AG10803 (cell line): ENCODE results near the gene FEV.

Experiments
- DNase-seq: peaks from one replicate; pipeline ENCODE4 v3.0.0; 2010; ENCODE audit warnings: low read depth
- H3K4me3 ChIP-seq: 2 replicates; pipeline ENCODE4 v1.5.1; 2011; ENCODE audit warnings: mild to moderate bottlenecking, low read length, control low read depth
- TF ChIP-seq, protein P1 (sequence below): conservative IDR thresholded peaks from 2 replicates; pipeline ENCODE4 v1.5.1; 2011; ENCODE audit warnings: mild to moderate bottlenecking, low read length, control low read depth, inconsistent platforms

FEV gene

GRCh38 chr2:219022041-219022440 is 37.1 kb upstream of the FEV start:
- H3K4me3 ChIP-seq: no peak overlapping the region
- TF ChIP-seq, protein P1, sequence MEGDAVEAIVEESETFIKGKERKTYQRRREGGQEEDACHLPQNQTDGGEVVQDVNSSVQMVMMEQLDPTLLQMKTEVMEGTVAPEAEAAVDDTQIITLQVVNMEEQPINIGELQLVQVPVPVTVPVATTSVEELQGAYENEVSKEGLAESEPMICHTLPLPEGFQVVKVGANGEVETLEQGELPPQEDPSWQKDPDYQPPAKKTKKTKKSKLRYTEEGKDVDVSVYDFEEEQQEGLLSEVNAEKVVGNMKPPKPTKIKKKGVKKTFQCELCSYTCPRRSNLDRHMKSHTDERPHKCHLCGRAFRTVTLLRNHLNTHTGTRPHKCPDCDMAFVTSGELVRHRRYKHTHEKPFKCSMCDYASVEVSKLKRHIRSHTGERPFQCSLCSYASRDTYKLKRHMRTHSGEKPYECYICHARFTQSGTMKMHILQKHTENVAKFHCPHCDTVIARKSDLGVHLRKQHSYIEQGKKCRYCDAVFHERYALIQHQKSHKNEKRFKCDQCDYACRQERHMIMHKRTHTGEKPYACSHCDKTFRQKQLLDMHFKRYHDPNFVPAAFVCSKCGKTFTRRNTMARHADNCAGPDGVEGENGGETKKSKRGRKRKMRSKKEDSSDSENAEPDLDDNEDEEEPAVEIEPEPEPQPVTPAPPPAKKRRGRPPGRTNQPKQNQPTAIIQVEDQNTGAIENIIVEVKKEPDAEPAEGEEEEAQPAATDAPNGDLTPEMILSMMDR: no peak
- no peak for DNase-seq

DNA sequence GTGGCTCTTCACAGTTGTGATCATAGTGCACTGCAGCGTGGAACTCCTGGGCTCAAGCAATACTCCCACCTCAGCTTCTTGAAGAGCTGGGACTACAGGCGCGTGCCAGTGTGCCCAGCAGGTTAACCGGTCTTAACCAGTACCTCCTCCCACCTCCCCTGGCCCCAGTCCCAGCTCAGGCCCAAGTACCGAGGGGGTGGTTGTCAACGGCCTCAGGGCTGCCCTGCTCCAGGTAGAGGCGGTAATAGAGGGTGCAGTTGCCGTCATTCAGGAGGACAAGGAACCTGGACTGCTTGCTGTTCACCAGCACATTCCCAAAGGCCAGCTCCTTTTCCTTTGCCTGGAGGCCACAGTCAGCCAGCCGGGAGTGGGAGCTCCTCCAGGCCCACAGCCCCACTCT is 36.6 kb upstream of the FEV start:
- H3K4me3 ChIP-seq: no peak overlapping the region
- DNase-seq: no peak
- TF ChIP-seq, protein P1: no peak

GRCh38 chr2:219020604-219021365 is 35.8 kb upstream of the FEV start:
- peak; percentile 3 for DNase-seq
- no peak overlapping the region for H3K4me3 ChIP-seq
- TF ChIP-seq, protein P1: no peak

DNA sequence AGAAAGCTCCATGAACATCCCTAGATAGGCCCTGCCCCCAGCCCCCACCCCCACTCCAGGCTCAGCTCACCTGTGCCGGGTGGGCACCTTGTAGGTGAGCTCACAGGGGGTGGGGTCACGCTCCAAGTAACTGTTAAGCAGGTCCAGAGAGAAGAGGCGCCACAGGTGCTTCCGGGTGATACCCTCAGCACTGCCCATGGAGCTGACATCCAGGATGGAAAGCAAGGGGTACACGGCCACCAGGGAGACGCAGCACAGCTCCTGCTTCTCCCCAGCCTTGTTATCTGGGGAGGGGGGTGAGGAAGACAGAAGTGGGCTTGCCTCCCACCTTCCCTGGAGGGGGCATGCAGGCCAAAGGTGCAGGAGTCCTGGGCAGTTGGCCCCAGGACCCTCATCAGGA is 34.5 kb upstream of the FEV start:
- TF ChIP-seq, protein P1: no peak
- DNase-seq: no peak
- H3K4me3 ChIP-seq: no peak overlapping the region

GRCh38 chr2:219018726-219019125 is 33.7 kb upstream of the FEV start:
- DNase-seq: no peak
- no peak overlapping the region for H3K4me3 ChIP-seq
- TF ChIP-seq, protein P1: no peak

DNA sequence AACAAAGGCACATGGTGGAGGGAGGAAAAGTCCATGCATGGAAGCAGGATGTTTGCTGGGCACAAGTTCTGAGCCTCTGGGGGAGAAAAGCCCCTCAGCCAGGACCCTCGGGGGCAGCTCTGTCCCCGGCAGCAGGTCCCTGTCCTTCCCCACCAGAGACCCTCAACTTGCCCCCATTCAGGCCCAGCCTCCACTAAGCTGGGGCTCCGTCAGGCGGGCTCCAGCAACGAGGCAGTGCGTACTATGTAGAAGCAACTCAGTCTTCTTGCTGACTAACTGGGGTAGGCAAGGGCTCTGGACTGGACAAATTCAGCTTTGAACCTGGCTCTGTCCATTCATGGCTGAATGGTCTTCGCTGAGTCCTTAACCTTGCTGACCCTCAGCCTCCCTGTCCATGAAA is 33.3 kb upstream of the FEV start:
- TF ChIP-seq, protein P1: no peak
- no peak overlapping the region for H3K4me3 ChIP-seq
- DNase-seq: no peak

DNA sequence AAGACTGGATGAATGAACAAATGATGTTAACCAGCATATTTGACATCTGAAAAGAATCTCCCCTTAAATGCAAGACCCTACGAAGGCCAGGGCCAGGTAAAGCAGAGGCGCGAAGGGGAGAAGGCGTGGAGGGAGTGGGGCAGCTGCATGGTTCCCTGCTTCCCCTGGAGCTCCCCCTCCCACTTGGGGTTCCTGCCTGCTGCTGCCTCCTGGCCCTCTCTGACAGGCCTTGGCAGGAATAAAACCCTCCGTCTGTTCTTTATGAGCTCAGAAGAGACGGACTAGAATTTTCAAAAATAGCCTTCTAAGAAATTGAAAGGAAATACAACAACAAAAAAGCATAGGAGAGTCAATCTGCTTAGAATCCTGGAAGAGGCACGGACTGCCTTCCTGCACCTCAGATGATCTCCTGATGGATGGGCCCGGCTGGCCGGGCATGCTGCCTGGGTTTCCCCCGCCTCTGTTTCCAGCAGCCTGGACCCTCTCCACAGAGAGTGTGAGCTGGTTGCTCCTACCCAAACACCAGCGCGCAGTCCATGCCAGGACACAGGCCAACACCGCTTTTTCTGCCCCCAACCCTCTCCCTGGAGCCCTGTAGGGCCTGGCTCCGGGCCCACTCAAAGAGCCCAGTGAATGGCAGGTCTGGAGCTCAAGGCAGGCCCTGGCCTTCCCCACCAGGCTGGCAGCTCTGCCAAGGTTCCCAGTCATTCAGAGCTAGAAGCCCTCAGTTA is 32.4 kb upstream of the FEV start:
- DNase-seq: no peak
- TF ChIP-seq, protein P1: no peak

More for the DNA sequence above, 32.4 kb upstream of the FEV start:
- no peak overlapping the region for H3K4me3 ChIP-seq
